ENCODE data around the gene TEKT3.

Gene TEKT3

DNA sequence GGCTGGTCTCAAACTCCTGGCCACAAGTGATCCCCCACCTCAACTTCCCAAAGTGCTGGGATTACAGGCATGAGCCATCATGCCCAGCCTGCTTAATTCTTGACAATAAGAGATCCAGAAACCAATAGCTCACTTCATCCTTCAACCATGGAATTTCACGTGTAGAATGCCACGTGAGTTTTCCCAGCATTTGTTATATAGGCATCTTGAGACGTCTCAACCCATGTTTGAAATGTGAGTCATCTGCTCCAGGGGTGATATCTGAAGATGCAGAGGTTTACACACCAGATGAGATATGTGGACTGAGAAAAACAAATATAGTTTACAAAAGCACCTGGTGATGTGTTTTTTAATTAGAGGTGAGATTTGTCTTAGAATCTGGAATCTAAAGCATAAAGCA is 7.1 kb downstream of the TEKT3 start:
- Mint-ChIP-seq H3K36me3 (ENCODE audit: low read depth) (no peaks in the 10 kb centered on the region), H3K4me3 (no peak overlapping the region), H3K4me1 (no peaks in the 10 kb centered on the region), H3K9me3 (peaks cover 26% of the 10 kb centered on the region), H3K27me3 (peaks cover 28% of the 10 kb centered on the region), H3K27ac (no peak overlapping the region)
- no peak for DNase-seq
- no peak for ATAC-seq

DNA sequence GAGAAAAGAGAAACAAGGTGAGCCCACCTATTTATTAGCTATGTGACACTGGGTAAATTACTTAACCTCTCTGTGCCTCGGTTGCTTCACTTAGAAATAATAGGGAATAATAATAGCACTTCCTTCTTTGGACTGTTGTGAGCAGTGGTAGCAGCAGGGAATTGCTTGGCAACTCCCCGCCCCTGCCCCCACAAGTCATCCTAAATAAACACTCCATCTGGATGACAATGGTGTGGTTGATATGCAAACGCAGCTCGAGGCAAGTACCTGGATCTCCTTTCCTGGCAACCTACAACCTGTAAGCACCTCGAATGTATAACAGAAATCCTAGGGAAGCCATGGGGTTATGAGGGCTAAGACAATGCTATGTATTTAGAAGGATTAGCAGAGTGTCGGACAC is 9.1 kb downstream of the TEKT3 start:
- Mint-ChIP-seq H3K27me3 (peaks cover 30% of the 10 kb centered on the region), H3K27ac (no peak overlapping the region), H3K36me3 (ENCODE audit: low read depth) (no peaks in the 10 kb centered on the region), H3K9me3 (peaks cover 20% of the 10 kb centered on the region), H3K4me3 (no peak overlapping the region), H3K4me1 (no peaks in the 10 kb centered on the region)
- no peak for ATAC-seq
- DNase-seq: no peak

DNA sequence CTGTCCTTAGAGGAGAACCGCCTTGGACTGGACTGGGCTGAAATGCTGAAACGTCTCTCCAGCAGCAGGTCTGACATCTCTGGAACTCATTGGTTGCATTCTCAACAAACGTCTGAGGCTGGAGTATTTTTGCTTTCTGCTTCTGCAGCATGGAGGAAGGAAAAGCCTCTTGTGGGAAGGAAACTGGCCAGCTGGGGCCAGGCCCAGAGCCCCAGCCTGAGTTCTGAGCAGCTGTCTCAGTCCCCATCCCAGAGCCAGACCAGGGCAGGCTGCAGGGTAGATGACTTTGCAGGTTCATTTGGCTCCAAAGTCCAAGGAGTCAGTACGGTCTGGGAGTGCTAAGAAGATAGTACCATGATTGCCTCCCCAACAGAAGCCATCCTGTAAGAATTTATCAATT is 18.3 kb downstream of the TEKT3 start:
- no peaks in the 10 kb centered on the region for H3K36me3 Mint-ChIP-seq (ENCODE audit: low read depth)
- H3K4me3 Mint-ChIP-seq: no peak overlapping the region
- peaks cover 16% of the 10 kb centered on the region for H3K27me3 Mint-ChIP-seq
- H3K4me1 Mint-ChIP-seq: no peaks in the 10 kb centered on the region
- H3K27ac Mint-ChIP-seq: no peak overlapping the region
- H3K9me3 Mint-ChIP-seq: no peaks in the 10 kb centered on the region
- no peak for DNase-seq
- ATAC-seq: no peak

DNA sequence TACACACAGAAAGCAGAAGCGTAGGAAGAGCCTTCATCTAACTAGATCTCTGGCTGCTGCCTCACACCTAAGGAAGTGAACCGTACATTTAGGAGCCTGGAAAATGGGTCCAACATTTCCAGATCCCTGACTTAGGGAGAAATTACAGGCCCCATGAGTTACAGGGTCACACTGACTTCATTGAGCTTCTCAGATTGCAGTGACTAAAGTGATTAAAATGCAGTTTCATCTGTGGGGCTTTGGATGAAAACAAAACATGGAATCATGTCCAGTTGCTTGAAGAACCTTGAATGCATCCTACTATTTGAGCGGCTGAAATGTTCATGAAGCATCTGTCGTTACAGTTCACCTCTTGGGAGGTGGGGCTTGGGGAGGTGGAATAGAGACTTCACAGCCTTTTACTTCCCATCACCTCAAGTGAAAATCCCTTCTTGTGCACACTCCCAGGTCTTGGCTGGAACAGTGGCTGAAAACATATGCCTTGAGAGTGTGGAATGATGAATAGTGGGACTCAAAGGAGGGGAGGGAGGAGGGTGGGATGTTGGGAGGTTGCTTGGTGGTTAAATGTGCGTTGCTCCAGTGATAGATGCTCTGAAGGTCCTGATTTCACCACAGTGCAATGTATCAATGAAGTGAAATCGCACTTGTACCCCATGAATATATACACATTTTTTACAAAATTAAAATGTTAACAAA is 19.7 kb downstream of the TEKT3 start:
- no peaks in the 10 kb centered on the region for H3K4me1 Mint-ChIP-seq
- ATAC-seq (no peak), DNase-seq (no peak)
- H3K4me3 Mint-ChIP-seq: no peak overlapping the region
- H3K36me3 Mint-ChIP-seq (ENCODE audit: low read depth): no peaks in the 10 kb centered on the region
- peaks cover 14% of the 10 kb centered on the region for H3K27me3 Mint-ChIP-seq
- no peaks in the 10 kb centered on the region for H3K9me3 Mint-ChIP-seq
- H3K27ac Mint-ChIP-seq: no peak overlapping the region

DNA sequence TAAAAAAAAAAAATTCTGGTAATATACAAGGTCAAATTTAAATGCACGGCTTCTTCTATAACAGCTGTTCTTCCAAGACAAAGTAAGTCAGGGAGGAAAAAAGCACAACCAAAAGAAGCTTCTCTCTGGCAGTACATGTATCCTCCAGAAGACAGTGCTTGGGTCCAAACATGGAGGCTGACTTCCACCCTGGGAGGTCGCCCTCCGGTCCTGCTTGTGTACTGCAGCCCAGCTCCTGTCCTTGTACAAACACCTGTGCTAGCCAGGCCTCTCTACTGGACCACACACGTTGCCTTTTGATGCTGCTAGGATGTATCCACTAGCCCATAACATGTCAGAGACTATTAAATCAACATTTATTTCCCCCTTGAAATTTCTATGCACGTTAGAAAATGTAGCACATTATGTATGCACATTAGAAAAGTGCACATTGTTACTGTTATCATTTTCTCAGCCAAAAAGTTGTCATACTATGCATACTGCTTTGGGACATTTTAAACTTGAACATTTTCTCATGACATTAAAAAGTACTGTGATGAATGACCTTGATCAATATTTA is 21.9 kb downstream of the TEKT3 start:
- DNase-seq: no peak
- H3K36me3 Mint-ChIP-seq (ENCODE audit: low read depth): no peaks in the 10 kb centered on the region
- no peaks in the 10 kb centered on the region for H3K4me1 Mint-ChIP-seq
- peaks cover 7% of the 10 kb centered on the region for H3K27me3 Mint-ChIP-seq
- ATAC-seq: no peak
- no peaks in the 10 kb centered on the region for H3K9me3 Mint-ChIP-seq
- H3K27ac Mint-ChIP-seq: no peak overlapping the region
- no peak overlapping the region for H3K4me3 Mint-ChIP-seq

DNA sequence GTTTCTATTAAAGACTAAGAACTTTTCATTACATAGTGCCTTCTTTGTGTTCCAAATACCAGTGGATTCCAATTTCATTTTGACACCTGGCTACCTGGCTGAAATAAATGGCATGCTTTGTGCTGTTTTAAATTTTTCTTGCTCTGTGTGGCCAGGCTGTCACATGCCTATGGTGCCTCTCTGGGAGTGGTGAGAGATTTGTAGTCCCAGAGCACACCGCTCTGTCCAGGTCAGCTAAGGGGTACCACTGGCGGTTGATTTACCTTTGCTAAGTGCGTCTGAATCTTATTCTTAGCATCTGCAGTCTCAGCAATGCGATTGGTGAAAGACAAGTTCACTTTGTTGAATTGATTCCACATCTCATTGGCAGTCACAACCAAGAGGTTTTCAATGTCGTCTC is 29.4 kb downstream of the TEKT3 start:
- H3K36me3 Mint-ChIP-seq (ENCODE audit: low read depth): no peaks in the 10 kb centered on the region
- H3K4me1 Mint-ChIP-seq: no peaks in the 10 kb centered on the region
- DNase-seq: no peak
- no peak for ATAC-seq
- H3K4me3 Mint-ChIP-seq: no peak overlapping the region
- H3K27me3 Mint-ChIP-seq: no peaks in the 10 kb centered on the region
- no peaks in the 10 kb centered on the region for H3K9me3 Mint-ChIP-seq
- no peak overlapping the region for H3K27ac Mint-ChIP-seq

DNA sequence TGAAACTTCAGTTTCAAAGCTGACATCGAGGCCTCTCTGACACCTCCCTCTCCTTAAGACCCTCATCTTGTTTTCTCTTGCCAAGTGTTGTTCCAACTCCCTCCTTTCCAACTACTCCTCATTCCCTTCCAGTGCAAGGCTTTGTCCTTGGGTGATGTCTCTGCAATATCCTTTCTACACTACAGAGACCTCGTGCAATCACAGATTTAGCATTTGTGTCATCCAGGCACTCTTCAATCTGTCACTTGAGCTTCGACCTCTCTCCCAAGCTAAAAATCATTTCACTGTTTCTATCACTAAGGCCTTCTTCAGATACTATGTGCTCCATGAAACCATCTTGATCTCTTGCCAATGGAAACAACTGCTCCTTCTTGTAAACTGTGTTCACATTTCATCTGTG is 31.6 kb downstream of the TEKT3 start:
- H3K27me3 Mint-ChIP-seq: no peaks in the 10 kb centered on the region
- H3K9me3 Mint-ChIP-seq: no peaks in the 10 kb centered on the region
- H3K4me1 Mint-ChIP-seq: no peaks in the 10 kb centered on the region
- no peak overlapping the region for H3K27ac Mint-ChIP-seq
- H3K4me3 Mint-ChIP-seq: no peak overlapping the region
- ATAC-seq: no peak
- H3K36me3 Mint-ChIP-seq (ENCODE audit: low read depth): no peaks in the 10 kb centered on the region
- no peak for DNase-seq

DNA sequence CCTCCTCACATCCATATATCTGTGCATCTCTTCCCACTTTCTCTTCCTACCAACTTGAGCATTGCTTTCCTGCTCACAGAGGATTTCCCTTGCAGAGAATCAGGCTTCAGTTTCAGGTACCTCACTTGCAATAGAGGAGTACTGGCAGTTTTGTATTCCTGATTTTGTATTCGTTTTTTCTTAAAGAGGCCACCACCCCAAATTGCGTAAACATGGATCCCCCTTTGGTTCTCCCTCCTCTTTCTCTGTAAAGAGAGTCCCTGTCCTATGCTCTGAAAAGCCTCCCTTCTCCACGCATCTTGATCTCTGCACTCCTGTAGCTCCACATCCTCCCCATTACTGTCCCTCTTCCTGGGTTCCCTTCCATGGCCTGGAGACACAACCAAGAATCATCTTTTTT is 32.2 kb downstream of the TEKT3 start:
- H3K9me3 Mint-ChIP-seq: no peaks in the 10 kb centered on the region
- H3K4me3 Mint-ChIP-seq: no peak overlapping the region
- ATAC-seq: no peak
- H3K36me3 Mint-ChIP-seq (ENCODE audit: low read depth): no peaks in the 10 kb centered on the region
- no peaks in the 10 kb centered on the region for H3K27me3 Mint-ChIP-seq
- no peak overlapping the region for H3K27ac Mint-ChIP-seq
- no peaks in the 10 kb centered on the region for H3K4me1 Mint-ChIP-seq
- DNase-seq: no peak

DNA sequence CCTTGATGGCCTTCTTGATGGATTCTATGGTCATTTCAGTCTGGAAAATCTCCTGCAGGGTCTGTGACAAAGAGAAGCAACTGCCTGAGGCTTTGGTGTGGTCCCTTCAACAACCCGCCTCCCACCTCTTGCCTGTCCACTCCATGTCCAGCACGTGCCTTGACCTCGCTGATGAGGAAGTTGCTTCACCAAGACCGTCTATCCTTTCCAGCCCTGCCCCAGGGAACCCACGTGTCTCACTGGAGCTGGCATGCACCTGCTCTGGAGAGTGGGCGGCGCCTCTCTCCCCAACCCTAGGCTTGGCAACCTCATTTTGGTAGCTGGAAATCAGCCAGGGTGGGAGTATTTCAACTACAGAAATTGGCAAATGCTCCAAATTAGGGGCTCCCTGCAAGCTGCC is 32.6 kb downstream of the TEKT3 start:
- no peaks in the 10 kb centered on the region for H3K27me3 Mint-ChIP-seq
- ATAC-seq (no peak), DNase-seq (no peak)
- H3K4me3 Mint-ChIP-seq: no peak overlapping the region
- H3K36me3 Mint-ChIP-seq (ENCODE audit: low read depth): no peaks in the 10 kb centered on the region
- H3K27ac Mint-ChIP-seq: no peak overlapping the region
- no peaks in the 10 kb centered on the region for H3K4me1 Mint-ChIP-seq
- no peaks in the 10 kb centered on the region for H3K9me3 Mint-ChIP-seq

DNA sequence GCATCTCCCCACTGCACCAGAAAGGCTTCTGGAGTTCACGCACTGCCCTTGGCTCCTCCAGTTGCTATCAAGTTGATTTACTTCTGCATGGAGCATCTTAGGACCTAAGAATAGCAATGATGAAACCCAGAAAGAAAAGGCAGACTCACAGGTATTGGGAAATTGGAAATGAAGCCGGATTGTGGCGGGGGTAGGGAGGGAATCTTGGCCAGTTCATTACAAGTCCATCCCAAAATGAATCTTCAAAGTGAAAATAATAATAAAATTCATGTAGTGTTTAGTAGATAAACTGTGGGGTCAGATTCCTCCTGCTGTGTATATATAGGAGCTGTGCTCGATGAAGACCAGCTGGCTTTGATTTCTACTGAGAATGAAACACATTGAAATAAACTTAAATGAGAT is 33.7 kb downstream of the TEKT3 start:
- Mint-ChIP-seq H3K4me1 (no peaks in the 10 kb centered on the region), H3K27me3 (no peaks in the 10 kb centered on the region), H3K9me3 (no peaks in the 10 kb centered on the region), H3K4me3 (no peak overlapping the region), H3K27ac (no peak overlapping the region), H3K36me3 (ENCODE audit: low read depth) (no peaks in the 10 kb centered on the region)
- DNase-seq (no peak), ATAC-seq (no peak)

DNA sequence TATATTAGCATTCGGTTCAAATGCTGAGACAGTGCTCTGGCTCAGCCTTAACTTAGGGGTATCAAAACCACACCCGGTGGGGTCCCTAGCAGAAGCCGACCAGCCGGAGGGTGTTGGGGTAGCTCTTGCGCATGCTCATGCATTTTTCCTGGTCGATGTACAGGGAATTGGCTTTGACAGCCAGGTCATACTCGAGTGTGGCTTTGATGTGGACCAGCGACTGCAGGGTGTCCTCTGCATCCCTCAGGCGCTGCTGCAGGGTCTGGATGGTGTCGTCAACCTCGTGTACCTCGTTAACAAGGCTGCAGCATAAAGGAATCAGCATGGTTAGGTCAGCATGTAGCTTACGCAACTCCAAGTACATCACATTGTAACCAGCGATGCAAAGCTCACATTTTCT is 37.5 kb downstream of the TEKT3 start:
- ATAC-seq: no peak
- DNase-seq: no peak
- Mint-ChIP-seq H3K4me3 (no peak overlapping the region), H3K36me3 (ENCODE audit: low read depth) (no peaks in the 10 kb centered on the region), H3K27me3 (peaks cover 2% of the 10 kb centered on the region), H3K27ac (no peak overlapping the region), H3K9me3 (no peaks in the 10 kb centered on the region), H3K4me1 (no peaks in the 10 kb centered on the region)

DNA sequence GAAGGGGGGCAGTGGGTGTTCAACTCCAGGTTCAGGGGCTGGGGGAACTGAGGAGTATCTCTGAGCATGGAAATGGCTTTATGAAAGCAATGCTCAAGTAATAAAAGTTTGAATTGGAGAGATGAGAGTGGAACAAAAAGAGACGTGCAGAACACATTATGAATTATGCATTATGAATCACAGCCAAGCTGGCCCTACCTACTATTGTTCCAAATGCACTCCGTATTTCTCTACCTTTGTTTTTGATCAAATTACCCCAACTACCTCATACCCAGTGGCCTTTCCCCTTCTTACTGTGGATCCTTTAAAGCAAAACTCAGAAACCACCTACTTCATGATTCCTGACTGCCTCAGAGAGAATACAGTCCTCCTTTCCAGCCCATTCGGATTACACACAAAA is 38.1 kb downstream of the TEKT3 start:
- H3K4me3 Mint-ChIP-seq: no peak overlapping the region

DNA sequence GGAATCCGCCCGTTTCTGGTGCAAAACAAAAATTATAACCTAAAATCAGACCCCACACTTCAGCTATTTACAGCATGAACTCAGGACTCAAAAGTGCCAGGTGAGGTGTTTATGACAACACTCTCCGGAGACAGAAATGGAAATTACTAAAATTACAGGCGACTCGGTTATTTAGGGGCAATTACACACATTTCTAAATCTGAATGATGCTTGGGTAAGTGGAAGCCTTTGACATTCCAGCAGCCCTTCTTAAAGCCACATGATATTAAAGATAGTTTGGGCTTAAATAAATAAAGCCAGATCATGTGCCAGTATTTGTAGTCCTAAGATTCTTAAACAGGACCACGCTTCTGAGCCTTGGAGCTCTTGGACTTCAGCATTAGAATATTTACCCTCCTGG is 39.6 kb downstream of the TEKT3 start:
- Mint-ChIP-seq H3K27me3 (peaks cover 2% of the 10 kb centered on the region), H3K4me3 (no peak overlapping the region), H3K27ac (no peak overlapping the region), H3K9me3 (no peaks in the 10 kb centered on the region), H3K4me1 (no peaks in the 10 kb centered on the region), H3K36me3 (ENCODE audit: low read depth) (no peaks in the 10 kb centered on the region)
- no peak for DNase-seq
- no peak for ATAC-seq

More for the DNA sequence above, 38.1 kb downstream of the TEKT3 start:
- DNase-seq: no peak
- no peak for ATAC-seq
- no peaks in the 10 kb centered on the region for H3K4me1 Mint-ChIP-seq
- H3K27me3 Mint-ChIP-seq: peaks cover 2% of the 10 kb centered on the region
- H3K36me3 Mint-ChIP-seq (ENCODE audit: low read depth): no peaks in the 10 kb centered on the region
- H3K27ac Mint-ChIP-seq: no peak overlapping the region
- H3K9me3 Mint-ChIP-seq: no peaks in the 10 kb centered on the region

DNA sequence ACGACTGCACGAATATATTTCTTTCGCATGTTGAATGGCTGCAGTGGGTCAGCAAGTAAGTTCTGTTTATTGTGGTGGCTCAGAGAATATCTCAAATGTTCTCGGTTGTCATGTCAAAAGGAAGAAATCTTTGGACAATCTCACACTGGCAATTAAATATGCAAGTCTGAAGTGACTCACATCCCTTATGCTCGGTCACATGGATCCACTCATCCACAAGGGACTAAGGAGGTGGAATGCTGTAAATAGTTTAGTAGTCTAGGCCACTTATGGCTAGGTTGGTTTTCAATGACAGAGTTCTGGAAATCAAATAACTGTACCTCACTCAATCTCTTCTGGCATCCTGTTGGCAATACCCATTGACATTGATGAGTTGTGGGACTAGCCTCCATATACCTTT is 43.2 kb downstream of the TEKT3 start:
- no peak for ATAC-seq
- Mint-ChIP-seq H3K36me3 (ENCODE audit: low read depth) (no peaks in the 10 kb centered on the region), H3K27me3 (peaks cover 2% of the 10 kb centered on the region)

DNA sequence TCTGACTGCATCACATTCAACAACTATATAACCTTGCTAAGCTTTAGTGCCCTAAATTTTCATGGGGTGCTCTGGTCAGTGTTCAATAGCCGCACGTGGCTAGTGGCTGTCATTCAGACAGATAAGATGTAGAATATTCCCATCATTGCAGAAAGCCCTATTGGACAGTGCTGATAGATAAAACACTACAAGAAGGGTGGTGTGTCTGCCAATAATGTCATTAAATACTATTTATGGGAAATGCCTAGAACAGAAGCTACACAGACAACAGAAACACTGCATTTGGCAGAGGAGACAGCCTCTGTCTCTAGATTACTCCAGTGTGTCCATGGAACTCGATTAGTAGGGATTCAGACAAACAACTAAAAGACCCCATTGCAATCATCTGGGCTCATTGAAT is 47.8 kb downstream of the TEKT3 start:
- H3K4me3 Mint-ChIP-seq: no peak overlapping the region
- no peaks in the 10 kb centered on the region for H3K36me3 Mint-ChIP-seq (ENCODE audit: low read depth)
- ATAC-seq (no peak), DNase-seq (no peak)
- peaks cover 6% of the 10 kb centered on the region for H3K27me3 Mint-ChIP-seq
- H3K27ac Mint-ChIP-seq: no peak overlapping the region
- no peaks in the 10 kb centered on the region for H3K9me3 Mint-ChIP-seq
- H3K4me1 Mint-ChIP-seq: no peaks in the 10 kb centered on the region

More for the DNA sequence above, 43.2 kb downstream of the TEKT3 start:
- Mint-ChIP-seq H3K27ac (no peak overlapping the region), H3K4me1 (no peaks in the 10 kb centered on the region), H3K9me3 (no peaks in the 10 kb centered on the region), H3K4me3 (no peak overlapping the region)
- no peak for DNase-seq

Data from activated naive CD8-positive, alpha-beta T cell treated with anti-CD3 and anti-CD28 coated beads, Interleukin-2, amount 50 U/mL, for 24 hours (primary cell).